Psoas muscle (tissue), 8 donors: ENCODE measurements around the gene TRIM60. TPM values are rescaled to one million over a fixed set of nuclear protein-coding genes. Genes with fewer than 3 reads are reported as not detected.
"Not testable (repeated sequence)": the region's sequence is repeated elsewhere in the genome, so short reads cannot be mapped to it uniquely, and the experiment has no call there.

Experiments used
- ATAC-seq, 4 donors: fragments of 200-7000 bp; cut with Tn5 transposase; one replicate each; pipeline ENCODE4 v1.9.1; 2020; ENCODE audit warnings: moderate library complexity in 3 of 4, mild to moderate bottlenecking in 2 of 4
- DNase-seq, 2 donors: peaks; one replicate each; pipeline ENCODE4 v3.0.0-alpha.2; 2020
- H3K27ac ChIP-seq: fragments of 200-600 bp; one replicate; pipeline ENCODE4 v1.8.0; 2022
- H3K27me3 ChIP-seq, 3 donors: fragments of 200-600 bp in 1 of 3; one replicate each; pipeline versions ENCODE4 v1.6.1 to v1.8.0; 2013 to 2022; ENCODE audit warnings: low read length in 2 of 3, mild to moderate bottlenecking in 2 of 3, moderate library complexity in 1 of 3; ENCODE audit not compliant: insufficient read depth in 3 of 3
- H3K36me3 ChIP-seq, 2 donors: fragments of 200-600 bp in 1 of 2; one replicate each; pipeline versions ENCODE4 v1.6.1 to v1.8.0; 2013 to 2022; ENCODE audit warnings: low read depth in 1 of 2, mild to moderate bottlenecking in 1 of 2, moderate library complexity in 1 of 2; ENCODE audit not compliant: insufficient read depth in 1 of 2
- H3K4me1 ChIP-seq: fragments of 200-600 bp; one replicate; pipeline ENCODE4 v1.8.0; 2022
- H3K4me3 ChIP-seq: fragments of 200-600 bp; one replicate; pipeline ENCODE4 v1.8.0; 2022; ENCODE audit warnings: mild to moderate bottlenecking
- H3K9me3 ChIP-seq: fragments of 200-600 bp; one replicate; pipeline ENCODE4 v1.8.0; 2022
- WGBS, 3 donors: extraction: QIAGEN DNeasy Blood & Tissue Kit; methylation state at CpG; one replicate each; pipeline versions ENCODE4 v1.1.6 to v1.1.7; 2013; 5-methylcytosine and 5-hydroxymethylcytosine counted together
- intact Hi-C, 2 donors: fragments of 100-400 bp; cut with DNase I; formaldehyde crosslinking; loops; one replicate each; pipeline versions ENCODE4 v1.11.0 to v1.14.2; 2022
- polyA plus RNA-seq, 3 donors: library from polyadenylated mRNA; stranded (reverse); fragments of 200-250 nt; gene quantifications; one replicate each; pipeline ENCODE4 v1.2.3, GENCODE V29; 2013
- total RNA-seq, 4 donors: library from RNA; stranded (reverse); fragmentation: NEBNext Ultra II Directional in 2 of 4; extraction: Animal tissue kit (Norgen Biotek cat#: 25700) in 2 of 4; gene quantifications; one replicate each; pipeline versions ENCODE4 v1.2.1 to v1.2.4, GENCODE V29; 2021 to 2023
- TF ChIP-seq, protein P1 (sequence below): fragments of 200-600 bp; IDR thresholded peaks from one replicate; pipeline ENCODE4 v1.8.0; 2022; ENCODE audit warnings: antibody characterized with exemption
- donor health status: healthy with polysubstance abuse.
- donor health status: DM: no; HTN: no; CAD: no; lungs with moderate emphysema.
- donor health status: Bipolar disorder and iron deficiency.
- donor health status: healthy.
- donor health status: DM: yes; HTN: yes; CAD: no.
- donor health status: DM: no; HTN: no; CAD: no.
- donor health status: DM: no; HTN: no; CAD: no.
- donor health status: DM: yes; HTN: yes; CAD: no.

TRIM60 gene
- total and polyA plus RNA-seq, 7 donors = not detected

- Histone ChIP-seq H3K27me3 (no peaks in the 10 kb centered on the region), H3K27ac (no peak overlapping the region), H3K4me1 (no peaks in the 10 kb centered on the region), H3K4me3 (no peak overlapping the region), H3K36me3 (no peaks in the 10 kb centered on the region), H3K9me3 (no peaks in the 10 kb centered on the region)
- intact Hi-C loops = no loop called here
- 57 to 60% (median 57%) methylated on average over 5 of the region's 5 CpGs for WGBS, 3 donors
- TF ChIP-seq, protein P1, sequence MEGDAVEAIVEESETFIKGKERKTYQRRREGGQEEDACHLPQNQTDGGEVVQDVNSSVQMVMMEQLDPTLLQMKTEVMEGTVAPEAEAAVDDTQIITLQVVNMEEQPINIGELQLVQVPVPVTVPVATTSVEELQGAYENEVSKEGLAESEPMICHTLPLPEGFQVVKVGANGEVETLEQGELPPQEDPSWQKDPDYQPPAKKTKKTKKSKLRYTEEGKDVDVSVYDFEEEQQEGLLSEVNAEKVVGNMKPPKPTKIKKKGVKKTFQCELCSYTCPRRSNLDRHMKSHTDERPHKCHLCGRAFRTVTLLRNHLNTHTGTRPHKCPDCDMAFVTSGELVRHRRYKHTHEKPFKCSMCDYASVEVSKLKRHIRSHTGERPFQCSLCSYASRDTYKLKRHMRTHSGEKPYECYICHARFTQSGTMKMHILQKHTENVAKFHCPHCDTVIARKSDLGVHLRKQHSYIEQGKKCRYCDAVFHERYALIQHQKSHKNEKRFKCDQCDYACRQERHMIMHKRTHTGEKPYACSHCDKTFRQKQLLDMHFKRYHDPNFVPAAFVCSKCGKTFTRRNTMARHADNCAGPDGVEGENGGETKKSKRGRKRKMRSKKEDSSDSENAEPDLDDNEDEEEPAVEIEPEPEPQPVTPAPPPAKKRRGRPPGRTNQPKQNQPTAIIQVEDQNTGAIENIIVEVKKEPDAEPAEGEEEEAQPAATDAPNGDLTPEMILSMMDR = no peak
- ATAC-seq = no peak
- no peak for DNase-seq
These were observed 14.8 kb upstream of the TRIM60 start for GRCh38 chr4:165016971-165017370.

- WGBS, 3 donors = 91 to 96% (median 94%) methylated on average over 18 to 30 of the region's 30 CpGs
- not testable (repeated sequence) for DNase-seq
These were observed 11.8 kb upstream of the TRIM60 start for GRCh38 chr4:165019995-165020394.

GRCh38 chr4:165025782-165026181, 6.0 kb upstream of the TRIM60 start:
- H3K4me3 ChIP-seq, ATAC-seq, H3K27me3 ChIP-seq, intact Hi-C loops, H3K4me1 ChIP-seq, DNase-seq, H3K27ac ChIP-seq, H3K36me3 ChIP-seq, H3K9me3 ChIP-seq: not testable (repeated sequence)
- 92 to 95% (median 93%) methylated on average over 8 of the region's 8 CpGs for WGBS, 3 donors

More at GRCh38 chr4:165019995-165020394, 11.8 kb upstream of the TRIM60 start:
- H3K36me3 ChIP-seq, H3K27ac ChIP-seq, H3K4me1 ChIP-seq, ATAC-seq, intact Hi-C loops, H3K4me3 ChIP-seq, H3K27me3 ChIP-seq, H3K9me3 ChIP-seq: not testable (repeated sequence)

- Histone ChIP-seq H3K4me1 (no peaks in the 10 kb centered on the region), H3K4me3 (no peak overlapping the region), H3K9me3 (no peaks in the 10 kb centered on the region), H3K36me3 (no peaks in the 10 kb centered on the region), H3K27me3 (no peaks in the 10 kb centered on the region), H3K27ac (no peak overlapping the region)
- TF ChIP-seq, protein P1 = no peak
- 41 to 60% (median 50%) methylated on average over 7 of the region's 7 CpGs for WGBS, 3 donors
- ATAC-seq (no peak), DNase-seq (no peak)
- intact Hi-C loops = no loop called here
These were observed 3.9 kb upstream of the TRIM60 start for GRCh38 chr4:165027762-165028402.

- H3K9me3 ChIP-seq = no peaks in the 10 kb centered on the region
- H3K36me3 ChIP-seq = no peaks in the 10 kb centered on the region
- ATAC-seq (no peak), DNase-seq (no peak)
- intact Hi-C loops = no loop called here
- WGBS, 3 donors = 69 to 79% (median 76%) methylated on average over 5 of the region's 5 CpGs
- TF ChIP-seq, protein P1 = no peak
- no peak overlapping the region for H3K4me3 ChIP-seq
- H3K4me1 ChIP-seq = no peaks in the 10 kb centered on the region
- peaks cover 0 to 4% (median 0%) of the 10 kb centered on the region in 3 donors for H3K27me3 ChIP-seq
- no peak overlapping the region for H3K27ac ChIP-seq
These were observed 16.4 kb downstream of the TRIM60 start for GRCh38 chr4:165048170-165048569.

- Histone ChIP-seq H3K36me3 (no peaks in the 10 kb centered on the region), H3K4me3 (no peak overlapping the region), H3K9me3 (no peaks in the 10 kb centered on the region), H3K27ac (no peak overlapping the region), H3K27me3 (peaks cover 0 to 4% (median 0%) of the 10 kb centered on the region in 3 donors), H3K4me1 (no peaks in the 10 kb centered on the region)
- ATAC-seq (no peak), DNase-seq (no peak)
- intact Hi-C loops = no loop called here
- 62 to 75% (median 67%) methylated on average over 3 of the region's 3 CpGs for WGBS, 3 donors
- TF ChIP-seq, protein P1 = no peak
These were observed 20.8 kb downstream of the TRIM60 start for GRCh38 chr4:165052627-165053026.
